ENCODE data around the gene RTN1. TPM values are rescaled to one million over a fixed set of nuclear protein-coding genes. Genes with fewer than 3 reads are reported as not detected.
A peak's percentile ranks its signal among the peaks of the same experiment; 100 is the strongest.

Gene RTN1
- total RNA-seq, 6 experiments from 2014 or later, result 0.37 to 1.9 (median 0.53) TPM

GRCh38 chr14:59819446-59820088 is 51.0 kb downstream of the RTN1 start:
- no peaks in the 10 kb centered on the region for H3K9me3 ChIP-seq
- peak in 1 of 3 donors; percentile 48 for DNase-seq
- H3K36me3 ChIP-seq, result no peaks in the 10 kb centered on the region
- ATAC-seq, result peak in 1 of 4 donors; percentile 23
- no peak overlapping the region for H3K4me3 ChIP-seq
- TF ChIP-seq CTCF (IDR thresholded peaks at IDR 0.05) (no peak), POLR2A (IDR thresholded peaks at IDR 0.05) (no peak)
- H3K27me3 ChIP-seq, result no peaks in the 10 kb centered on the region
- H3K27ac ChIP-seq, result no peak overlapping the region
- intact Hi-C loops (cut with DNase I), result no loop called here
- H3K4me1 ChIP-seq, result no peaks in the 10 kb centered on the region
- WGBS (ENCODE audit: insufficient coverage, low coverage, low lambda C conversion rate, missing lambda C conversion rate), result 93% methylated on average over 5 of the region's 38 CpGs

- no peak for DNase-seq
- no peak for ATAC-seq
- intact Hi-C loops (cut with DNase I), result no loop called here
- WGBS (ENCODE audit: insufficient coverage, low coverage, low lambda C conversion rate, missing lambda C conversion rate), result 30% methylated on average over 3 of the region's 3 CpGs
- Histone ChIP-seq H3K9me3 (no peaks in the 10 kb centered on the region), H3K27ac (no peak overlapping the region), H3K27me3 (no peaks in the 10 kb centered on the region), H3K4me1 (no peaks in the 10 kb centered on the region), H3K4me3 (no peak overlapping the region), H3K36me3 (no peaks in the 10 kb centered on the region)
- TF ChIP-seq POLR2A (IDR thresholded peaks at IDR 0.05), result no peak
- TF ChIP-seq CTCF (IDR thresholded peaks at IDR 0.05), result no peak
Observed at GRCh38 chr14:59816941-59817340, 53.6 kb downstream of the RTN1 start.

GRCh38 chr14:59814988-59815387 is 55.6 kb downstream of the RTN1 start:
- ATAC-seq, result no peak
- H3K9me3 ChIP-seq, result no peaks in the 10 kb centered on the region

GRCh38 chr14:59811815-59812214 is 58.8 kb downstream of the RTN1 start:
- Histone ChIP-seq H3K4me3 (no peak overlapping the region), H3K4me1 (no peaks in the 10 kb centered on the region), H3K27ac (no peak overlapping the region), H3K27me3 (no peaks in the 10 kb centered on the region), H3K9me3 (no peaks in the 10 kb centered on the region), H3K36me3 (no peaks in the 10 kb centered on the region)
- no peak for ATAC-seq
- no peak for TF ChIP-seq CTCF (IDR thresholded peaks at IDR 0.05)
- TF ChIP-seq POLR2A (IDR thresholded peaks at IDR 0.05), result no peak
- 45% methylated on average over 3 of the region's 3 CpGs for WGBS (ENCODE audit: insufficient coverage, low coverage, low lambda C conversion rate, missing lambda C conversion rate)
- intact Hi-C loops (cut with DNase I), result no loop called here
- DNase-seq, result no peak

More at GRCh38 chr14:59814988-59815387, 55.6 kb downstream of the RTN1 start:
- no peaks in the 10 kb centered on the region for H3K27me3 ChIP-seq
- intact Hi-C loops (cut with DNase I), result no loop called here
- no peak overlapping the region for H3K4me3 ChIP-seq
- no peak for TF ChIP-seq POLR2A (IDR thresholded peaks at IDR 0.05)
- TF ChIP-seq CTCF (IDR thresholded peaks at IDR 0.05), result no peak
- no peaks in the 10 kb centered on the region for H3K4me1 ChIP-seq
- H3K36me3 ChIP-seq, result no peaks in the 10 kb centered on the region
- H3K27ac ChIP-seq, result no peak overlapping the region
- DNase-seq, result no peak
- 100% methylated on average over 1 of the region's 1 CpG for WGBS (ENCODE audit: insufficient coverage, low coverage, low lambda C conversion rate, missing lambda C conversion rate)

GRCh38 chr14:59811073-59811472 is 59.5 kb downstream of the RTN1 start:
- DNase-seq (no peak), ATAC-seq (no peak)
- Histone ChIP-seq H3K36me3 (no peaks in the 10 kb centered on the region), H3K27me3 (no peaks in the 10 kb centered on the region), H3K27ac (no peak overlapping the region), H3K4me1 (no peaks in the 10 kb centered on the region), H3K9me3 (no peaks in the 10 kb centered on the region), H3K4me3 (no peak overlapping the region)
- TF ChIP-seq POLR2A (IDR thresholded peaks at IDR 0.05), result no peak
- intact Hi-C loops (cut with DNase I), result no loop called here
